OCI-M2 (cell line): Measurements from ENCODE around the gene MYBPC3.

Source experiments
- DNase-seq: peaks from one replicate; lab custom pipeline; 2025; ENCODE audit not compliant: unreplicated experiment; lab: John Stamatoyannopoulos, UW

Gene MYBPC3

GRCh38 chr11:47384498-47384897, 32.0 kb upstream of the MYBPC3 start:
- no peak for DNase-seq

GRCh38 chr11:47383071-47383470, 30.6 kb upstream of the MYBPC3 start:
- no peak for DNase-seq

GRCh38 chr11:47380078-47380477, 27.6 kb upstream of the MYBPC3 start:
- no peak for DNase-seq

GRCh38 chr11:47379317-47379716, 26.8 kb upstream of the MYBPC3 start:
- DNase-seq, result no peak

GRCh38 chr11:47378836-47379170, 26.3 kb upstream of the MYBPC3 start:
- DNase-seq, result no peak

DNA sequence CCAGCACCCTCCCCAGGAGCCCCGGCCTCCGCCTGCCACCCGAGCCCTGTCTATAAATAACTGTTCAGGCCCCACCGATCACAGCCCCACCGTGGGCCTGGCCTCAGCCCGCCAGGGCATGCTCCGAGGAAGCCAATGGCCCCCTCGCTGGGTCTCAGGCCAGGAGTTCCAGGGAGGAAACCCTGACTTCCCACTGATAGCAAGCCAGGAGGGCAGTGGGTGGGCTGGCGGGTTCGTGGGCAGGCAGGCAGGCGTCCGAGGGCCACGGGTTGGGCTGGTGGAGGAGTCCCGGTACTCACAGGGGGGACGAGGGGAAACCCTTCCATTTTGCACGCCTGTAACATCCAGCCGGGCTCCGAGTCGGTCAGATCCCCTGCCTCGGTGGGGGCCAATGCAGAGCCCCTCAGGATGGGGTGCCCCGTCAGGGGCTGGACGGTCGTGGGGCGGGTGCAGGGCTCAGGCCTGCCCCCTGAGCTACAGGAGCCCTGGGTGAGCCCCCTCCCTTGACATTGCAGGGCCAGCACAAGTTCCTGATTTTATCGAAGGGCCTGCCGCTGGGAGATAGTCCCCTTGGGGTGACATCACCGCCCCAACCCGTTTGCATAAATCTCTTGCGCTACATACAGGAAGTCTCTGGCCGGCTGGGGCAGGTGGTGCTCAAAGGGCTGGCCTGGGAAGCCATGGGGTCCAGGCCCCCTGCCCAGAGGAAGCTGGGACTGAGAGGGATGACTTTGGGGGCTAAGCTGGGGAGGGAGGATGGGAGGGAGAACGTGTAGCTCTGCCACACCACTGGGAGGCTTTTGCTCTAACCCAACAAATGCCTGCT, 25.7 kb upstream of the MYBPC3 start, which contains the start of gene SPI1:
Gene SPI1 (minus strand): TSS at position 538 of the 826 bp plus-strand sequence. CDS start 194 bp downstream, at position 344.
- peak; percentile 44 for DNase-seq

DNA sequence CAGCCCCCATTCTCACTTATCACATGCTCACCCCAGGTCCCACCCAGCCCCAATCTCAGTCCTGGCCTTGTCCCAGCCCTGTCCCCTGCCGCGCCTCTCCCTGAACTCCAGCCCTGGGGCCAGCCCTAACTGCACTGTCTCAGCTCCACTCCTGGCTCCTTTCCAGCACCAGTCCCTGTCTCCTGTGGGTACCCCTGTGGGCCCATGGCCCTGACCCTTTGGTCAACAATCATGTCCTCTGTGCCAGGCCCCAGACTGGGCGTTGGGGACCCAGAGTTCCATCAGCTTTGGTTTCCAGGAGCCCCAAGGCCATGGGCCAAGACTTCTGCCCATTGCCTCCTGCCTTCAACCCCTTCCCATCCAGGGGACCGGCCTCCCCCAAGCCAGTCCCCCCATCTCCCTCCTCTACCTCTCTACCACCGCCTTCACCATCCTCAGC, 25.1 kb upstream of the MYBPC3 start:
- no peak for DNase-seq

GRCh38 chr11:47376525-47377371, 24.2 kb upstream of the MYBPC3 start:
- no peak for DNase-seq

DNA sequence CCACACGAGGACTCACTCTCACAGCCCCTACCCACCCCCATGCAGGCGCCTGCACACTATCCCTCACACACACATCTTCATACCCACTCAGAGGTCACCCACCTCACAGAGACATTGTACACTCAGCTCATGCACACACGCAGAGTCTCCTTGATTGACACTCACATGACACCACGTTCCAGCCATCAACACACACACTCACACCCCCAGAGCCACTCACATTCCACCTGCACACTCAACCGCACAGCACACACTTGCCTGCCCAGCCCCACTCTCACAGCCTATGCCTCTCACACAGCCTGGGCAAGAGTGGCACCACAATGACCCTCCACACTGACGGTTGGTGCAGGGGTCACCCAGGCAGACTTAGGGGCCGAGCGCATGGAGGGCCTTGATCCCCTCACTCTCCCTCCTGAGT, 23.6 kb upstream of the MYBPC3 start:
- no peak for DNase-seq

DNA sequence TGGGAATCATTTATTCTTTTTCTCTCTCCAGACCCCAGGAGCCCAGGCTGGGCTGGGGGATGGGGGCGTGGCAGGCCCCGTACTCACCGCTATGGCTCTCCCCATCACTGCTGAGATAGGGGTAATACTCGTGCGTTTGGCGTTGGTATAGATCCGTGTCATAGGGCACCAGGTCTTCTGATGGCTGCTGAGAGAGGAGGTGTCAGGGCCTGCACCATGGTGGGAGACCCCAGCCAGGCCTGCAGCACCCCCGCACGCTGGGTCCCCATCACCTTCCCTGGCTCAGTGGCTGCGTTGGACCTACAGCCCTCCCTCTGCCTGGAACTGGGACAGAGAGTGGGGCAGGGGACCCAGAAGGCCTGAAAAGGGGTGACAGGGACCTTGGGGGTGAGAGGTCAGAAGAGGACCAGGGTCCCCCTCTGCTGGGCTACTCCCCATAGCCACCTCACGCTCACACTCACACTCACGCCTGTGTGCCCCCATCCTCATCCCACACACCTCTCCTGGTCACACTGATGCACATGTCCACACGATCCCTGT, 23.1 kb upstream of the MYBPC3 start:
- DNase-seq, result no peak

GRCh38 chr11:47375020-47375419, 22.5 kb upstream of the MYBPC3 start:
- DNase-seq, result no peak

- no peak for DNase-seq
Observed at GRCh38 chr11:47374720-47375019, 22.2 kb upstream of the MYBPC3 start.

- no peak for DNase-seq
Observed at GRCh38 chr11:47373876-47374719, 21.6 kb upstream of the MYBPC3 start.

DNA sequence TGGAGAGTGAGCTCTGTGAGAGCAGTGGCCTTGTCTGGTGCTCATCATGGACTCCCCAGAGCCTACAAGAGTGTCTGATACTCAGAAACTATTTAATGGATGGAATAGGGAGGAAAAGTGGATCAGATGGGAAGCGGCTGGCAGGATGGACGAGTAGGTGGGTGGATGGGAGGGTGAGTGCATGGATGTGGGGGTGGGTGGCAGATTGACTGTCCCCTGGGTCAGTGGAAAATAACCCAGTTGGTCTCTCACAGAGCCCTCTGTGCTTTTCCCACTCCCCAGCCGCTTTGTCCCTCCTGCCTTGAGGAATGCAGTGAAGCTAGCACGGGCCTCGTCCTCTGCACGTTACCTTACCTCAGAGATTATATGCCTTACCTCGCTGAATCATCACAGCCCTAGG, 19.9 kb upstream of the MYBPC3 start:
- DNase-seq, result no peak

DNA sequence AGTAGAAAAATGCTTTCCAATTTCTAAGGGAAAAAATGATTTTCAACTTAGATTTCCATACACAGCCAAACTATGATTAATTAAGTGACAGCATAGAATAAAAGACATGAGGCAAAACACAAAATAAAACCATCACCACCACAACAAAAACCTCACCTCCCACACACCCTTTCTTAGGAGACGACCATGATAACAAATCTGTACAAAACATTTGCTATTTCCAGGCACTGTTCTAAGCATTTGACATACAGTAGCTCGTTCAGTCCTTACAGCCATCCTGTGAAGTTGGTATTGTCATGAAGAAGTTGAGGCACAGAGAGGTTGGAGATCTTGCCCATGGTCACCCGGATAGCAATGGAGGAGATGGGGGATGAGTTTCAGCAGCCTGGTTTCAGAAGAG, 17.2 kb upstream of the MYBPC3 start:
- no peak for DNase-seq

- no peak for DNase-seq
Observed at GRCh38 chr11:47366020-47366490, 13.6 kb upstream of the MYBPC3 start.

DNA sequence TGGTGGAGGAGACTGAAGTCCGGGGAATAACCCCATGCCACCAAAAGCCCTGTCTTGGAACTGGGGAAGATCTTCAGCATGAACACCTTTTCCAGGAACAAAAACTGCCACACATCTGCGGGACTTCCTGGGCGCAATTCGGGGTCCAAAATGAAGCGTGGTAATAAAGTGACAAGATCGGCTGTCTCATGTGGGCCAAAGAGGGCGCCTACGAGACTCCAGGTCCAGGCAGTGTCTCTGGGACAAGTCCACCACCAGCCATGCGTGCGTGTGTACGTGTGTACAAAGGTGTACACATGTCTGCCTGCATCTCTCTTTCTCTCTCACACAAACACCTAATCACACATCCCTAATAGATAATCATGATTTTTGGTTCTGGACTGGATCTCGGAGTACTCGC, 8.9 kb upstream of the MYBPC3 start:
- DNase-seq, result no peak

- DNase-seq, result no peak
Observed at GRCh38 chr11:47360341-47360740, 7.8 kb upstream of the MYBPC3 start.

- no peak for DNase-seq
Observed at GRCh38 chr11:47359586-47359985, 7.1 kb upstream of the MYBPC3 start.

- DNase-seq, result no peak
Observed at GRCh38 chr11:47359162-47359561, 6.7 kb upstream of the MYBPC3 start.

DNA sequence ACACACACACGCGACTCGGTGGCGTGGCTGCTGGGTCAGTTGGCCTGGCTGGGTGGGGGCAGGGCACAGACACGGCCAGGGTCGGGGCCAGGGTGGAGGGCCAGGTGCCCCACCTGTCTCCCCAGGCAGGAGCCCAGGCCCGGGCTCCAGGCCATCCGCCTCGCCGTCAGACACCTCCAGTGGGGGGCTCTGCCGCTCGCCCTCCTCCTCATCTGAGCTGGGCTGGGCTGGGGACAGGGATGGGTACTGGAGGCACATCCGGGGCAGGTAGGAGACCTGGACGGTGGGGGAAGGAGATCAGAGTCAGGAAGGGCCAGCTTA, 6.2 kb upstream of the MYBPC3 start:
- DNase-seq, result no peak
